HG02588 (cell line): Measurements from ENCODE around the gene SLX1A.
"Not testable (repeated sequence)": the region's sequence is repeated elsewhere in the genome, so short reads cannot be mapped to it uniquely, and the experiment has no call there.

Source experiments
- ATAC-seq: cut with Tn5 transposase; IDR thresholded peaks from one replicate; pipeline ENCODE4 v1.9.1; 2021; ENCODE audit warnings: mild to moderate bottlenecking, moderate library complexity; ENCODE audit not compliant: unreplicated experiment

Gene SLX1A

DNA sequence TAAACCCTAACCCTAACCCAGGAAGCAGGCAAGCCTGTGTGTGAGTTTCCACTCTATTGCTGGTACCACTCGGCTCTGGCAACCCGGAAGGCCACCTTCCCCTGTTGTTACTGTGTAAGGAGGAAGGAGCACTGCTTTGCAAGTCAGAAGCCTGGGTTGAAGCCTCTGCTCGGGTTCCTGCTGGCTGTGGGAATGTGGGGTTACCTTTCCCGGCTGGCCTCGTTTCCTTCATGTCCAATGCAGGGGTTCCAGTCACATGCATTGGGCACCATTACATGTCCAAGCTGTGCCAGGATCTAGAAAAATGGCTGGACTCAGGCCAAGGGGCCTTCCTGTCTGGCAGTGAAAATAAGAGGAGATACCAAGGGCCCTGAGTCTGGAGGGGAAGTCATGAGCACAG, 23.4 kb downstream of the SLX1A start:
- not testable (repeated sequence) for ATAC-seq
